Nephron (organoid): Measurements from ENCODE around the gene GRM7.

Experiments used
- H3K27ac Mint-ChIP-seq, 3 experiments: 2 replicates each; pipeline ENCODE4 v1.8.0; 2020; ENCODE audit warnings: mixed read lengths in 3 of 3, mild to moderate bottlenecking in 2 of 3, moderate library complexity in 1 of 3
- H3K27me3 Mint-ChIP-seq: 2 replicates; pipeline ENCODE4 v1.8.0; 2021; ENCODE audit warnings: low read depth, mild to moderate bottlenecking, moderate library complexity, mixed read lengths
- H3K36me3 Mint-ChIP-seq: 2 replicates; pipeline ENCODE4 v1.8.0; 2020; ENCODE audit warnings: low read depth, mixed read lengths
- H3K4me1 Mint-ChIP-seq: 2 replicates; pipeline ENCODE4 v1.8.0; 2020; ENCODE audit warnings: mixed read lengths
- H3K4me3 Mint-ChIP-seq, 3 experiments: 2 replicates each; pipeline ENCODE4 v1.8.0; 2020; ENCODE audit warnings: mild to moderate bottlenecking in 3 of 3, mixed read lengths in 3 of 3, moderate library complexity in 2 of 3
- H3K9me3 Mint-ChIP-seq: 2 replicates; pipeline ENCODE4 v1.8.0; 2020; ENCODE audit warnings: mixed read lengths
- TF ChIP-seq, protein P1 (sequence below), 3 experiments: fragments of 200-600 bp; sonication (generic); IDR thresholded peaks; one replicate each; pipeline ENCODE4 v1.5.0; 2021; ENCODE audit warnings: antibody characterized with exemption in 3 of 3; ENCODE audit not compliant: unreplicated experiment in 3 of 3

Gene GRM7

DNA sequence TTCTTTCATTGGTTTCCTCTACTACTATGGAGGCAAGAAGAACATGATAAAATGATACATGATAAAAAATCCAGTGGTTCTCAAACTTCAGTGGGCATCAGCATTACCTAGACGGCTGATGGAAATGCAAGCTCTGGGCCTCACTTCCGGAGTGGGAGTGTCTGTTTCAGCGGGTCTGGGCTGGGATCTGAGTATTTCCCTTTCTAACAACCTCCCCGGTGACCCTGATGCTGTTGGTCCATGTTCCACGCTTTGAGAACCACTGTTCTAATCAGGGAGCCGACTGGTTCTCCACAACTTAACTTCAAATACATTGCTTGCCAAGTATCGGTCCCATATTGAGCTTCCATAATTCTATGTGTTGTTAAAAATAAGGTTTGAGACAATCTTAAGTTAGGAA lies 928.4 kb downstream of the GRM7 start:
- TF ChIP-seq, protein P1, sequence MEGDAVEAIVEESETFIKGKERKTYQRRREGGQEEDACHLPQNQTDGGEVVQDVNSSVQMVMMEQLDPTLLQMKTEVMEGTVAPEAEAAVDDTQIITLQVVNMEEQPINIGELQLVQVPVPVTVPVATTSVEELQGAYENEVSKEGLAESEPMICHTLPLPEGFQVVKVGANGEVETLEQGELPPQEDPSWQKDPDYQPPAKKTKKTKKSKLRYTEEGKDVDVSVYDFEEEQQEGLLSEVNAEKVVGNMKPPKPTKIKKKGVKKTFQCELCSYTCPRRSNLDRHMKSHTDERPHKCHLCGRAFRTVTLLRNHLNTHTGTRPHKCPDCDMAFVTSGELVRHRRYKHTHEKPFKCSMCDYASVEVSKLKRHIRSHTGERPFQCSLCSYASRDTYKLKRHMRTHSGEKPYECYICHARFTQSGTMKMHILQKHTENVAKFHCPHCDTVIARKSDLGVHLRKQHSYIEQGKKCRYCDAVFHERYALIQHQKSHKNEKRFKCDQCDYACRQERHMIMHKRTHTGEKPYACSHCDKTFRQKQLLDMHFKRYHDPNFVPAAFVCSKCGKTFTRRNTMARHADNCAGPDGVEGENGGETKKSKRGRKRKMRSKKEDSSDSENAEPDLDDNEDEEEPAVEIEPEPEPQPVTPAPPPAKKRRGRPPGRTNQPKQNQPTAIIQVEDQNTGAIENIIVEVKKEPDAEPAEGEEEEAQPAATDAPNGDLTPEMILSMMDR (IDR thresholded peaks at IDR 0.05; ENCODE audit: unreplicated experiment in 3 of 3), result no peak
- no peaks in the 10 kb centered on the region for H3K4me1 Mint-ChIP-seq
- no peaks in the 10 kb centered on the region for H3K27me3 Mint-ChIP-seq
- peaks cover 8% of the 10 kb centered on the region for H3K9me3 Mint-ChIP-seq
- H3K4me3 Mint-ChIP-seq, result no peak overlapping the region
- no peak overlapping the region for H3K27ac Mint-ChIP-seq
- H3K36me3 Mint-ChIP-seq, result no peaks in the 10 kb centered on the region

DNA sequence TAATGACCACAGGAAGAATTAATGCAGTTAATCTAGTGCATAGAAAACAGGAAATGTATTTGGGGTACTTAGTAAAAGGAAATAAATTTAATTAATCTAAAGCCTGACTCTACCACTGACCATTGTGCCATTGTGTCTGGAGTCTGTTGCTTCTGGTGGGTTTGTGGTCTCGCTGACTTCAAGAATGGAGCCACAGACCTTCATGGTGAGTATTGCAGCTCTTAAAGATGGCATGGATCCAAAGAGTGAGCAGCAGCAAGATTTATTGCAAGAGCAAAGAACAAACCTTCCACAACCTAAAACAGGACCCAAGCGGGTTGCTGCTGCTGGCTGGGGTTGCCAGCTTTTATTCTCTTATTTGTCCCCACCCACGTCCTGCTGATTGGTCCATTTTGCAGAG lies 929.2 kb downstream of the GRM7 start:
- TF ChIP-seq, protein P1 (IDR thresholded peaks at IDR 0.05; ENCODE audit: unreplicated experiment in 3 of 3), result no peak
- Mint-ChIP-seq H3K36me3 (no peaks in the 10 kb centered on the region), H3K27ac (no peak overlapping the region), H3K4me1 (no peaks in the 10 kb centered on the region), H3K9me3 (peaks cover 8% of the 10 kb centered on the region), H3K4me3 (no peak overlapping the region), H3K27me3 (no peaks in the 10 kb centered on the region)
